GM18511 (cell line): ENCODE data around the gene SHISA8.
"Not testable (repeated sequence)": the region's sequence is repeated elsewhere in the genome, so short reads cannot be mapped to it uniquely, and the experiment has no call there.

Experiments
- ATAC-seq: cut with Tn5 transposase; IDR thresholded peaks from one replicate; pipeline ENCODE4 v1.9.1; 2021; ENCODE audit warnings: mild to moderate bottlenecking, moderate library complexity; ENCODE audit not compliant: unreplicated experiment

The SHISA8 gene

GRCh38 chr22:41915035-41915785 is at the start of gene SHISA8:
Gene SHISA8 (minus strand): TSS chr22:41915074. CDS start chr22:41914667, 407 bp downstream.
- ATAC-seq: no peak

- ATAC-seq: no peak
These were observed 49.2 kb upstream of the SHISA8 start for GRCh38 chr22:41964112-41964491.

GRCh38 chr22:41963453-41964111 is 48.7 kb upstream of the SHISA8 start:
- no peak for ATAC-seq

GRCh38 chr22:41957941-41958556 is 43.2 kb upstream of the SHISA8 start:
- no peak for ATAC-seq

GRCh38 chr22:41952713-41953112 is 37.8 kb upstream of the SHISA8 start:
- ATAC-seq: no peak

GRCh38 chr22:41951898-41952474 is 37.1 kb upstream of the SHISA8 start, which contains the start of gene SMIM45:
Gene SMIM45 (plus strand): TSS chr22:41952150.
- ATAC-seq: no peak

GRCh38 chr22:41949297-41949965 is 34.6 kb upstream of the SHISA8 start:
- ATAC-seq: no peak

- not testable (repeated sequence) for ATAC-seq
These were observed 34.0 kb upstream of the SHISA8 start for GRCh38 chr22:41948928-41949296.

- no peak for ATAC-seq
These were observed 33.3 kb upstream of the SHISA8 start for GRCh38 chr22:41948142-41948541.

- no peak for ATAC-seq
These were observed 32.7 kb upstream of the SHISA8 start for GRCh38 chr22:41947424-41948080.

- ATAC-seq: peak; percentile 82
These were observed 32.0 kb upstream of the SHISA8 start, which contains the start of gene CENPM for GRCh38 chr22:41946629-41947423. Gene CENPM (minus strand): TSS chr22:41947152. CDS start chr22:41947076, 76 bp downstream.

- no peak for ATAC-seq
These were observed 28.9 kb upstream of the SHISA8 start for GRCh38 chr22:41943661-41944209.

- no peak for ATAC-seq
These were observed 26.2 kb upstream of the SHISA8 start for GRCh38 chr22:41940832-41941765.

- peak; percentile 52 for ATAC-seq
These were observed 25.3 kb upstream of the SHISA8 start for GRCh38 chr22:41939981-41940831.

- ATAC-seq: no peak
These were observed 22.0 kb upstream of the SHISA8 start for GRCh38 chr22:41936894-41937169.

- ATAC-seq: no peak
These were observed 20.6 kb upstream of the SHISA8 start for GRCh38 chr22:41935509-41935908.

GRCh38 chr22:41935015-41935351 is 20.1 kb upstream of the SHISA8 start:
- no peak for ATAC-seq
